ENCODE data around the gene LTBP1. TPM values are rescaled to one million over a fixed set of nuclear protein-coding genes. Genes with fewer than 3 reads are reported as not detected.

Gene LTBP1
- total and polyA plus RNA-seq, 4 donors, result 5.8 to 57.6 (median 10.2) TPM

DNA sequence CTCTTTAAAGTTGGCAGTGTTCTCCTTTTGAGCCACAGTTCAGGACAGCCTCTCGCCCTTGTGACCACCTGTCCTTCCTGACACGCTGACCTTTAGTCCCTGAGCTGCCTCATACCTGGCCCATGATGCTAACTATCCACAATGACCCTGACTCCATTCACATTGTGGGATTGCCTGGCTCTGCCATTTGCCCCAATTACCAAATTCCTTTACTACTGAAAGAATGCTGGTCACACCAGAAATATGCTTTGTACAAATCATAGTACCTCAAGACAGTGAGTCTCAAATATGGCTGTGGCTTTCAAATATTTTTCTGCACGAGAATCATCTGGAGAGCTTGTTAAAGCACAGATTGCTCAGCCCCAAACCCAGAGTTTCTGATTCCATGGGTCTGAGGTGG is 54.2 kb downstream of the LTBP1 start (continued):
- TF ChIP-seq, protein P1, sequence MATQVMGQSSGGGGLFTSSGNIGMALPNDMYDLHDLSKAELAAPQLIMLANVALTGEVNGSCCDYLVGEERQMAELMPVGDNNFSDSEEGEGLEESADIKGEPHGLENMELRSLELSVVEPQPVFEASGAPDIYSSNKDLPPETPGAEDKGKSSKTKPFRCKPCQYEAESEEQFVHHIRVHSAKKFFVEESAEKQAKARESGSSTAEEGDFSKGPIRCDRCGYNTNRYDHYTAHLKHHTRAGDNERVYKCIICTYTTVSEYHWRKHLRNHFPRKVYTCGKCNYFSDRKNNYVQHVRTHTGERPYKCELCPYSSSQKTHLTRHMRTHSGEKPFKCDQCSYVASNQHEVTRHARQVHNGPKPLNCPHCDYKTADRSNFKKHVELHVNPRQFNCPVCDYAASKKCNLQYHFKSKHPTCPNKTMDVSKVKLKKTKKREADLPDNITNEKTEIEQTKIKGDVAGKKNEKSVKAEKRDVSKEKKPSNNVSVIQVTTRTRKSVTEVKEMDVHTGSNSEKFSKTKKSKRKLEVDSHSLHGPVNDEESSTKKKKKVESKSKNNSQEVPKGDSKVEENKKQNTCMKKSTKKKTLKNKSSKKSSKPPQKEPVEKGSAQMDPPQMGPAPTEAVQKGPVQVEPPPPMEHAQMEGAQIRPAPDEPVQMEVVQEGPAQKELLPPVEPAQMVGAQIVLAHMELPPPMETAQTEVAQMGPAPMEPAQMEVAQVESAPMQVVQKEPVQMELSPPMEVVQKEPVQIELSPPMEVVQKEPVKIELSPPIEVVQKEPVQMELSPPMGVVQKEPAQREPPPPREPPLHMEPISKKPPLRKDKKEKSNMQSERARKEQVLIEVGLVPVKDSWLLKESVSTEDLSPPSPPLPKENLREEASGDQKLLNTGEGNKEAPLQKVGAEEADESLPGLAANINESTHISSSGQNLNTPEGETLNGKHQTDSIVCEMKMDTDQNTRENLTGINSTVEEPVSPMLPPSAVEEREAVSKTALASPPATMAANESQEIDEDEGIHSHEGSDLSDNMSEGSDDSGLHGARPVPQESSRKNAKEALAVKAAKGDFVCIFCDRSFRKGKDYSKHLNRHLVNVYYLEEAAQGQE (IDR thresholded peaks at IDR 0.05), result peak; percentile 28
- TF ChIP-seq RAD21 (IDR thresholded peaks at IDR 0.05) (peak; percentile 20 to 35), FOXA1 (IDR thresholded peaks at IDR 0.05) (no peak), NR2F2 (IDR thresholded peaks at IDR 0.05) (peak; percentile 69), TAF1 (conservative IDR thresholded peaks at IDR 0.05) (no peak), YY1 (IDR thresholded peaks at IDR 0.05) (peak; percentile 86), ATF3 (IDR thresholded peaks at IDR 0.05) (peak; percentile 12), JUND (IDR thresholded peaks at IDR 0.05) (peak in 1 of 2 donors; percentile 79), HNF4G (IDR thresholded peaks at IDR 0.05) (peak; percentile 71)
- TF ChIP-seq, protein P2, sequence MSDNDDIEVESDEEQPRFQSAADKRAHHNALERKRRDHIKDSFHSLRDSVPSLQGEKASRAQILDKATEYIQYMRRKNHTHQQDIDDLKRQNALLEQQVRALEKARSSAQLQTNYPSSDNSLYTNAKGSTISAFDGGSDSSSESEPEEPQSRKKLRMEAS (IDR thresholded peaks at IDR 0.05), result peak; percentile 83

- 51% methylated on average over 1 of the region's 1 CpG for WGBS
- Histone ChIP-seq H3K9me3 (ENCODE audit: control insufficient read depth in 4 of 4, low read length in 3 of 4) (no peaks in the 10 kb centered on the region), H3K9ac (ENCODE audit: low read depth in 1 of 2, low read length in 2 of 2) (no peak overlapping the region), H3K27ac (ENCODE audit: low read depth in 1 of 2, low read length in 2 of 2) (peak overlapping the region; percentile 75 to 88), H3K36me3 (ENCODE audit: control insufficient read depth in 4 of 4, insufficient read depth in 3 of 4, low read depth in 1 of 4, low read length in 3 of 4) (no peaks in the 10 kb centered on the region), H3K4me3 (ENCODE audit: low read depth in 1 of 3, low read length in 3 of 3) (no peak overlapping the region), H3K4me1 (ENCODE audit: control insufficient read depth in 4 of 4, insufficient read depth in 4 of 4, low read length in 3 of 4) (peaks cover 20 to 58% (median 56%) of the 10 kb centered on the region in 4 donors), H3K27me3 (ENCODE audit: control insufficient read depth in 4 of 4, insufficient read depth in 4 of 4, low read length in 3 of 4) (no peaks in the 10 kb centered on the region)
- no peak for DNase-seq (ENCODE audit: low spot score)
- TF ChIP-seq TAF1 (conservative IDR thresholded peaks at IDR 0.05) (no peak), FOXA1 (IDR thresholded peaks at IDR 0.05) (no peak), GABPA (IDR thresholded peaks at IDR 0.05 in 1 of 2, conservative IDR thresholded peaks at IDR 0.05 in 1 of 2) (no peak), SP1 (IDR thresholded peaks at IDR 0.05) (peak; percentile 81), EGR1 (IDR thresholded peaks at IDR 0.05; ENCODE audit: low read depth in 2 of 2) (no peak), ATF3 (IDR thresholded peaks at IDR 0.05) (no peak), RAD21 (IDR thresholded peaks at IDR 0.05) (peak; percentile 28 to 34), JUND (IDR thresholded peaks at IDR 0.05) (peak; percentile 24 to 43), HNF4G (IDR thresholded peaks at IDR 0.05) (peak; percentile 16), ZBTB33 (IDR thresholded peaks at IDR 0.05) (no peak), NR2F2 (IDR thresholded peaks at IDR 0.05) (no peak), YY1 (IDR thresholded peaks at IDR 0.05) (peak; percentile 89), HNF4A (conservative IDR thresholded peaks at IDR 0.05) (peak; percentile 69 to 87), RXRA (IDR thresholded peaks at IDR 0.05) (peak; percentile 86 to 95), FOXA2 (IDR thresholded peaks at IDR 0.05) (peak; percentile 46)
- TF ChIP-seq, protein P1 (IDR thresholded peaks at IDR 0.05), result peak; percentile 56
- TF ChIP-seq, protein P2 (IDR thresholded peaks at IDR 0.05), result peak; percentile 82
- TF ChIP-seq, protein P3, sequence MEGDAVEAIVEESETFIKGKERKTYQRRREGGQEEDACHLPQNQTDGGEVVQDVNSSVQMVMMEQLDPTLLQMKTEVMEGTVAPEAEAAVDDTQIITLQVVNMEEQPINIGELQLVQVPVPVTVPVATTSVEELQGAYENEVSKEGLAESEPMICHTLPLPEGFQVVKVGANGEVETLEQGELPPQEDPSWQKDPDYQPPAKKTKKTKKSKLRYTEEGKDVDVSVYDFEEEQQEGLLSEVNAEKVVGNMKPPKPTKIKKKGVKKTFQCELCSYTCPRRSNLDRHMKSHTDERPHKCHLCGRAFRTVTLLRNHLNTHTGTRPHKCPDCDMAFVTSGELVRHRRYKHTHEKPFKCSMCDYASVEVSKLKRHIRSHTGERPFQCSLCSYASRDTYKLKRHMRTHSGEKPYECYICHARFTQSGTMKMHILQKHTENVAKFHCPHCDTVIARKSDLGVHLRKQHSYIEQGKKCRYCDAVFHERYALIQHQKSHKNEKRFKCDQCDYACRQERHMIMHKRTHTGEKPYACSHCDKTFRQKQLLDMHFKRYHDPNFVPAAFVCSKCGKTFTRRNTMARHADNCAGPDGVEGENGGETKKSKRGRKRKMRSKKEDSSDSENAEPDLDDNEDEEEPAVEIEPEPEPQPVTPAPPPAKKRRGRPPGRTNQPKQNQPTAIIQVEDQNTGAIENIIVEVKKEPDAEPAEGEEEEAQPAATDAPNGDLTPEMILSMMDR (IDR thresholded peaks at IDR 0.05; ENCODE audit: low read depth, low read length, missing input control), result no peak
Measured at GRCh38 chr2:33001823-33002222, 55.1 kb downstream of the LTBP1 start.

Measured in liver (tissue), 9 donors.